HS-5 (cell line): Measurements from ENCODE around the gene C11orf71.
A peak's percentile ranks its signal among the peaks of the same experiment; 100 is the strongest.

ENCODE experiments used
- DNase-seq: peaks from one replicate; pipeline ENCODE4 v3.0.0-alpha.2; 2012; ENCODE audit warnings: low read depth

The C11orf71 gene

DNA sequence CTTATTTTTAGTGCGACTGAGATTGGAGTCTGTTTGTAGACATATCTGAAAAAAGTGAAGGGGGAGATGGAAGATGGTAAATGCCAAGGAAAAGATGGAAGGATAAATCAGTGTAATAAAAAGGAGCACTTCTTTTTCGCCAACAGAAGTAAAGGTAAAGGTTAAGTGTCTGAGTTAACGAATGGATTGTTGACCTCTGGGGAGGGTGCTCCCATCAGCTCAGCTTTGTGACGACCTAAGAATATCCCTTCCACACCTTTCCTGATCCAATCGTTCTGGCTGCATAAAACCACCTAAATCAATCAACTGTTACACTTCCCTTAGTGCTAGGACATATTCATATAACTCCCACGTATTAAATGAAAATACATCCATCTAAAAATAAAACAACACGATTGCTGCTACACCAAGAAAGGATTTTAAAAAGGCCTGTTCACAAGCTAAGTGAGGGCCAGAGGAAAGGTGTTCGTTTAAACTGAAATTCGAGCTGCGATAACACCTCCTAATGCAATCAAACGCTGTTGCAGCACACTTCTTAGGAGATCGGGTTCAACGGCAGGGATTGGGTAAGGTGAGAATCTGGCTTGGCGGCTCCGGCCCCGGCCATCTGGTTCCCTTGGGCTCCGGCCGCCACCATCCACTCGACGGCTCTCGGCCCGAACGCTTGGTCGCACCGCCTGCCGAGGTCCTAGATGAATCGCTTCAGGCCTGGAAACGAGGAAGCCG lies 658 bp downstream of the C11orf71 start:
- DNase-seq: no peak

DNA sequence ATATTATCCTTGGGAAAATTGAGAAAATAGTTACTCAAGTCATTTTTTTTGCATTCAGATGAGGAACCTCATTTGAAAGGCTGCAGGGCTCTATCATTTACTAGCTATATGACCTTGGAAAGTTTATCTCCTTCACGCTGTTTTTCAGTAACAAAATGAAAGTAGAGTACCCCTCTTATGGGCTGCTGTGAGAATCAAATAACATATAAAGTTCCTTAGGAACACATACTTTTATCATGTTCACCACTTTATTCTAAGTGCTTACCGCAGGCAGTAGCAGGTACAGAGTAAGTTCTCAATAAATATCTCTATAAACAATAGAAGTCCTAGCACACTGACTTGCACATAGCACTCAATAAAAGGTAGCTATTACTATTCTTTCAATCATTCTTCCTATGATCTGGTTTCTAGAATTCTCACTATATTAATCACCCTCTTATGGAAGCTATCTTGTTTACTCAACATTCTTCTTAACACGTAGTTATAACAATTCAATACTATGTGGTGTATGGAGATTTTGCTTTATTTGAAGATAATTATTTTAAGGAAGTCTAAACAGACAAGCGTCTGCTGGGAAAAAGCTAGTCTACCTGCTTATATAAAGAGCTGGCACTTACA lies 1.9 kb downstream of the C11orf71 start:
- no peak for DNase-seq

DNA sequence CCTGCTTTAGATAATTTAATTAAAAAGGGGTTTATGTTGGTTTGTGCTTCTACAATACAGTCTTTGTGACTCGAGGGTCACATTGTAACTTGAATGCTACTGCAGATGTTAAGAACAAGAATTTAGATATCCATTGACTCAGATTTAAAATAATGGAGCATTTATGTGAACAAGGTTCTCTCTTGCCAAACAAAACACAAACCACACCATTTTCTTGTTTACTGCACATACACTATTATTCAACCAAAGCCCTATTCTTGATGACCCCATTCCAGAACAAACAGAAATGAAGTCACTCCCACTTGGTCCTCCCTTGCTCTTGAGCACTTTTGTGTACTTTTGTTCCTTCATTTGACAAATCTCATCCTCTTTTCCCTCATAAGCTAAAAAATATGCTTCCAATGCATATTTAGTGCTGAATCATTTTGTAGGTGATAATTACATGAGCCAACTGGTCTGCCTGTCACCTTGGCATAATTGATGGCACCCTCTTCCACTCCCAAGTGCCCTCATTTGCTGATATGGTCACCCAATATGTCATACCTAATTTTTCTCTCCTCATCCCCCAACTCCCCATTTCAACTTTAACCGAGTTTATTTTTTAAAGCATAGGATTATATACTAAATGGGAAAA lies 2.8 kb downstream of the C11orf71 start:
- no peak for DNase-seq

GRCh38 chr11:114396916-114397315 lies 3.4 kb downstream of the C11orf71 start:
- no peak for DNase-seq

GRCh38 chr11:114395736-114396135 lies 4.6 kb downstream of the C11orf71 start:
- DNase-seq: no peak

- DNase-seq: no peak
Measured at GRCh38 chr11:114392735-114393667, 7.3 kb downstream of the C11orf71 start.

DNA sequence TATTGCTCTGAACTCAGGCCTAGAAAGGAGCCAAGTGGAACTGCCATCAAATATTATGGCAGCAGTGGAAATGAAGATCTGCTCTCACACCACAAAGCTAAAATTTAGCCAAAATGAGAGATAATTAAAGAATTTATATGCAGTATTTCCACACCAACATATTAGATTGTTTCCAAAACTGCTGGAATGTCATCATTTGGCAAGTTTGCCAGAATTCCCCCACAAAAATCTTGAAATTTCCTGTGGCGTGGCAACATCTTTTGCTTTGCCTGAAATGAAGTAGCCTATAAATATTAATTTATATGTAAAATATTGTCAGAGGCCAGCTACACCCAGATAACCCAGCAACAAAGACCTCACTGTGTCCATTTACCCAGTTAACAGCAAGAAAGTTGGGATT lies 13.8 kb downstream of the C11orf71 start:
- no peak for DNase-seq

DNA sequence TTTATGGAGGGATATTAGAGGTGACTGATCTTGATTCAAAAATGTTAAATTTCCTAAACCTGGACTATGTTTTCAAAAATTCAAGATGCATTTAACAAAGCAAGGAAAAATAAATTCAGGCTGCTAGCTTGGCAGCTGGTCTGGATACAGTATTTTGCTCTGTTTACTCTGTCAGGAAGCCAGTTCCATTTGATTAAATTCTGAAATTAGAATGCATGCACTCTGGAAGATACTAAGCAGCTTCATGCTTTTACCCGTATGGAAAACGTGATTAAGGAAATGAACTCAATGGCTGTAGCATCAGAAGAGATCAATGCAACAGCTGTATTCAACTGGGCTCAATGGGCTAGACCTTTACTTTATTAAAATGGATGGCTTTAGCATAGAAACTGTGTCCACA lies 14.2 kb downstream of the C11orf71 start:
- DNase-seq: no peak

DNA sequence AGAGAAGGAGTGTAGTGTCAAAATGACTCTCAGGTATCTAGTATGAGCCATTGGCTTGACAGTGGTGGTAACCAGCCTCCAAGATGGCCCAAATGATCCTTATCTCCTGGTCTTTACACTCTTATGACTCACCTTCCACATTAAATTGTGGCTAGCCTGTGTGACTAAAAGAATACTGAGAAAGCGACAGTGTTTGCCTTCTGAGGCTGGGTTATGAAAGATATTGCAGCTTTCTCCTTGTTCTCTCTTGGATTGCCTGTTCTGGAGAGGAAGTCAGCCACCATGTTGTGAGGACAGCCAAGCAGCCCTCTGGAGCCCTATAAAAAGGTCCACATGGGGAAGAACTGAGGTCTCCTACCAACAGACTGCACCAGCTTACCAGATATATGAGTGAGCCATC lies 15.8 kb downstream of the C11orf71 start:
- DNase-seq: no peak

DNA sequence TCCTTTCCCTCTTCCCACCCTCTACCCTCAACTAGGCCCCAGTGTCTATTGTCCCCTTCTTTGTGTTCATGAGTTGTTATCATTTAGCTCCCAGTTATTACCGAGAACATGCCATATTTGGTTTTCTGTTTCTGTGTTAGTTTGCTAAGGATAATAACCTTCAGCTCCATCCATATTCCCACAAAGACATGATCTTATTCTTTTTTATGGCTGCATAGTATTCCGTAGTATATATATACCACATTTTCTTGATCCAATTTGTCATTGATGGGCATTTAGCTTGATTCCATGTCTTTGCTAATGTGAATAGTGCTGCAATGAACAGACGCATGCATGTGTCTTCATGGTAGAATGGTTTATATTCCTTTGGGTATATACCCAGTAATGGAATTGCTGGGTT lies 17.8 kb downstream of the C11orf71 start:
- no peak for DNase-seq

DNA sequence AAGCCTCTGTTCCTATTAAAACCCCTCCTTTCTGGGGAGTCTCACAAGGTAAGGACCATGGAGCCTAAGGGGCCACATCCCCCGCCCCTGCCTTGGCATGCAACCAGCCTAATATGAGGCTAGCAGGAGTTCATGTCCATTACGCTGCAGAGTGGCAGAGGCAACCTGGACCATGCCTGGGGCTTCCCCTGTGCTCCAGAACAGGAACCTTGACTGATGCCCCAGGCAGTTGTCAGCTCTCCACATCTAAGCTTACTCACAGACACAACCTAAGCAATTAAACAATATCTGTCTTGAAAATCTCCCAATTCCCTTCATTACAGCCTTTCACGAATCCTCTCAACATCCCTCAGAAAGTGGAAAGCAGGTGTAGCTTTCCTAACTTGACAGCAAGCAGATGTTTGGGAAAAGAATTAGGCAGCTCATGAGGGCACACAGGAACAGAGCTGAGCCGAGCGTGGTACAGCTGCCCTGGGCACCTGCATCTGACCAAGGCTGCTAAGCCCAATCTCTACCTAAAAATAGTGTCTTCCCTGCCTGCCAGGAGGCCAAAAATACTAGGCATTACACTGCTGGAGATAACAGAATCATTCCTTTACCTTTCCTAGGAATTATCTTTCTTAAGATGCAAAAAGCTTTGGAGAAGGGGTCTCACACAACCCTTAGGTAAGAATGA lies 20.8 kb downstream of the C11orf71 start:
- DNase-seq: no peak

- DNase-seq: peak; percentile 85
Measured at GRCh38 chr11:114377612-114378267, 22.6 kb downstream of the C11orf71 start.

GRCh38 chr11:114375052-114375451 lies 25.3 kb downstream of the C11orf71 start:
- DNase-seq: no peak

GRCh38 chr11:114368918-114369680 lies 31.2 kb downstream of the C11orf71 start:
- DNase-seq: no peak

- DNase-seq: no peak
Measured at GRCh38 chr11:114367244-114367957, 32.9 kb downstream of the C11orf71 start.

- peak; percentile 84 for DNase-seq
Measured at GRCh38 chr11:114366331-114367243, 33.7 kb downstream of the C11orf71 start.

- DNase-seq: no peak
Measured at GRCh38 chr11:114362958-114363357, 37.4 kb downstream of the C11orf71 start.

DNA sequence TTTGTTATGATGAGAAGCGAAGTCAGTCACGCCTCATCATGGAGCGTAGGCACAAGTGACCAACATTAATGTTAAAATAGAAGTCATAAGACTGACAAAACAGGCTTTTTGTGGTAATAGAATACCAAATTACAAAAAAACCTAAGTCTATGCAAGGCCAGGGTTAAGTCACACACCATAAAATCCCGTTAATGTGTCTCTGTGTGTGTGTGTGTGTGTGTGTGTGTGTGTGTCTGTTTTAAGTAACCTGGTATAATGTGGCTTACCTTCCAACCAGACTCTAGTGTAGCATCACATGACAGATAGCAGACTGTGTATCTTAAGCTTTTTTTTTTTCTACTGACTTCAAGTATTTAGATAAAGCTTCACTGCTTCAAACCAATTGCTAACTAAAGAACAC lies 38.0 kb downstream of the C11orf71 start:
- no peak for DNase-seq

DNA sequence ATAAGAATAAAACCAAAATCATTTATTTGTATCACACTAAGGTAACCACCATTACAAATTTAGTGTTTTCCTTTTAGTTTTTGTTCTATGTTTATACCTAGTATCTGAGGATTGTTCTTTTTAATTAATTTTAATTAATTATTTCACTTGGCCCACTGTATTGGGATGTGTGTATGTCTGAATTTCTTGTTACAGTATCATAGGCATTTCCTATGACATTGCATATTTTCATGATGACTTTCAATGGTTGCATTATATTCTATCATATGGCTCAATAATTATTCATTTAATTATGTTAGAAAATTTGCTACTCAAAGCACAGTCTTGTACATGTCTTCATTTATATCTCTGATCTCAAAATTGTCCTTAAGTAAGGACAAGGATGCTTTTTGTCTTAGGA lies 41.0 kb downstream of the C11orf71 start:
- no peak for DNase-seq
